Peyer's patch (tissue), 4 donors: ENCODE results near the gene PLAC8L1. TPM values are rescaled to one million over a fixed set of nuclear protein-coding genes. Genes with fewer than 3 reads are reported as not detected.

Source experiments
- DNase-seq, 3 donors: peaks; one replicate each; pipeline ENCODE4 v3.0.0-alpha.2; 2017 to 2019
- H3K27ac ChIP-seq, 4 donors: fragments of 200-600 bp; sonication (generic); one replicate each; pipeline ENCODE4 v1.5.1; 2016 to 2019
- H3K27me3 ChIP-seq, 2 donors: fragments of 200-600 bp; sonication (generic); one replicate each; pipeline ENCODE4 v1.5.1; 2019
- H3K36me3 ChIP-seq, 3 donors: fragments of 200-600 bp; sonication (generic); one replicate each; pipeline ENCODE4 v1.5.1; 2016 to 2019
- H3K4me1 ChIP-seq, 4 donors: fragments of 200-600 bp; sonication (generic); one replicate each; pipeline ENCODE4 v1.5.1; 2016 to 2019
- H3K4me3 ChIP-seq, 4 donors: fragments of 200-600 bp; sonication (generic); 1 replicate in 3 of 4; 2 replicates in 1 of 4; pipeline ENCODE4 v1.5.1; 2016 to 2019; ENCODE audit warnings: mild to moderate bottlenecking in 1 of 4
- H3K9me3 ChIP-seq, 4 donors: fragments of 200-600 bp; sonication (generic); one replicate each; pipeline ENCODE4 v1.5.1; 2016 to 2019; ENCODE audit warnings: mild to moderate bottlenecking in 1 of 4
- CTCF ChIP-seq, 6 experiments: fragments of 450-650 bp in 4 of 6; fragments of 200-600 bp in 2 of 6; sonication (generic) in 1 of 6; IDR thresholded peaks; one replicate each; pipeline ENCODE4 v1.5.1; 2017 to 2019; ENCODE audit warnings: antibody characterized with exemption in 6 of 6, mild to moderate bottlenecking in 3 of 6, moderate library complexity in 1 of 6
- POLR2A ChIP-seq, 2 donors: fragments of 450-650 bp; IDR thresholded peaks; one replicate each; pipeline ENCODE4 v1.5.1; 2017; ENCODE audit warnings: antibody characterized with exemption in 2 of 2, mild to moderate bottlenecking in 2 of 2, moderate library complexity in 2 of 2
- total RNA-seq, 4 donors: library from RNA; depleted of rRNA; stranded (reverse); fragments of >200 nt; gene quantifications; one replicate each; pipeline ENCODE4 v1.1.0, GENCODE V29; 2016

The PLAC8L1 gene
- total RNA-seq, 4 donors from 2014 or later = 2.0 to 2.8 TPM; not detected in 2

- no peak overlapping the region for H3K4me3 ChIP-seq
- no peak for TF ChIP-seq CTCF (IDR thresholded peaks at IDR 0.05)
- no peak for TF ChIP-seq POLR2A (IDR thresholded peaks at IDR 0.05)
- no peaks in the 10 kb centered on the region for H3K9me3 ChIP-seq
- no peaks in the 10 kb centered on the region for H3K36me3 ChIP-seq
- DNase-seq = no peak
- no peaks in the 10 kb centered on the region for H3K27me3 ChIP-seq
- H3K27ac ChIP-seq = no peak overlapping the region
- no peaks in the 10 kb centered on the region for H3K4me1 ChIP-seq
Measured at GRCh38 chr5:146079695-146080373, 25.5 kb downstream of the PLAC8L1 start.

- no peaks in the 10 kb centered on the region for H3K4me1 ChIP-seq
- TF ChIP-seq POLR2A (IDR thresholded peaks at IDR 0.05) (no peak), CTCF (IDR thresholded peaks at IDR 0.05) (no peak)
- no peaks in the 10 kb centered on the region for H3K9me3 ChIP-seq
- H3K27me3 ChIP-seq = no peaks in the 10 kb centered on the region
- H3K36me3 ChIP-seq = no peaks in the 10 kb centered on the region
- H3K4me3 ChIP-seq = no peak overlapping the region
- H3K27ac ChIP-seq = no peak overlapping the region
- no peak for DNase-seq
Measured at GRCh38 chr5:146078566-146078965, 26.8 kb downstream of the PLAC8L1 start.

GRCh38 chr5:146076455-146076854 is 28.9 kb downstream of the PLAC8L1 start:
- Histone ChIP-seq H3K36me3 (no peaks in the 10 kb centered on the region), H3K27me3 (no peaks in the 10 kb centered on the region), H3K4me1 (no peaks in the 10 kb centered on the region), H3K4me3 (no peak overlapping the region), H3K27ac (no peak overlapping the region), H3K9me3 (no peaks in the 10 kb centered on the region)
- no peak for DNase-seq
- no peak for TF ChIP-seq CTCF (IDR thresholded peaks at IDR 0.05)
- TF ChIP-seq POLR2A (IDR thresholded peaks at IDR 0.05) = no peak

DNA sequence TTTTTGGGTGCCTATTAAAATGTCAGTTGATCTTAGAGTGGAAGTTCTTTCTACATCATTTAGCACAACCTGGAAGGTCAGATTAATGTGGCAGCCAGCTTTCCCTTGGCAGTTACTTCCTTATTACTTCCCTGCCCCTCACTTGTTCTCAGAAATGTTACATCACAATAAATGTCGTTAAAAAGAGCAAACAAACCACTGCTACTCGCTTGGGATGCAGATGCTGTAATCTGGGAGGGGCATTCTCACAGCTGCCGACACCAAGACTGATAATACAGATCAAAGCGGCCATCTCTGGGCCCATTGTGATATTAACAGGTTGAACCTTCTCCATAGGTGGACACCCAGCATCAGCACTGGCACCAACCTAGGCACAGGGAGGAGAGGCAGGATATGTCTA is 29.3 kb downstream of the PLAC8L1 start:
- H3K27me3 ChIP-seq = no peaks in the 10 kb centered on the region
- no peaks in the 10 kb centered on the region for H3K4me1 ChIP-seq
- TF ChIP-seq CTCF (IDR thresholded peaks at IDR 0.05) (no peak), POLR2A (IDR thresholded peaks at IDR 0.05) (no peak)
- no peaks in the 10 kb centered on the region for H3K36me3 ChIP-seq
- no peak overlapping the region for H3K27ac ChIP-seq
- no peak overlapping the region for H3K4me3 ChIP-seq
- no peak for DNase-seq
- H3K9me3 ChIP-seq = no peaks in the 10 kb centered on the region

GRCh38 chr5:146073239-146073900 is 32.0 kb downstream of the PLAC8L1 start:
- TF ChIP-seq CTCF (IDR thresholded peaks at IDR 0.05) (no peak), POLR2A (IDR thresholded peaks at IDR 0.05) (no peak)
- H3K9me3 ChIP-seq = no peaks in the 10 kb centered on the region
- no peak overlapping the region for H3K27ac ChIP-seq
- H3K4me1 ChIP-seq = no peaks in the 10 kb centered on the region
- no peaks in the 10 kb centered on the region for H3K36me3 ChIP-seq
- H3K27me3 ChIP-seq = no peaks in the 10 kb centered on the region
- H3K4me3 ChIP-seq = no peak overlapping the region
- DNase-seq = no peak
